A549 (cell line): Measurements from ENCODE around the gene TRAPPC14.

Source experiments
- BCL3 ChIP-seq: fragments of >200 bp; sonication (Bioruptor Twin); formaldehyde crosslinking; IDR thresholded peaks from 3 replicates; pipeline ENCODE4 v1.6.1; 2016
- CBX8 ChIP-seq: fragments of 200-600 bp; sonication (generic); IDR thresholded peaks from 2 replicates; pipeline ENCODE4 v1.6.1; 2016
- CHD2 ChIP-seq: fragments of 150-350 bp; IDR thresholded peaks from 2 replicates; pipeline ENCODE4 v1.6.1; 2014; ENCODE audit warnings: low read length; ENCODE audit not compliant: partially characterized antibody
- CTCF ChIP-seq: fragments of >200 bp; sonication (Bioruptor Twin); formaldehyde crosslinking; IDR thresholded peaks from 3 replicates; pipeline ENCODE4 v1.5.1; 2016
- EP300 ChIP-seq, 2 experiments: fragments of >200 bp; sonication (Bioruptor Twin); formaldehyde crosslinking; IDR thresholded peaks; 2 replicates in 1 of 2; 3 replicates in 1 of 2; pipeline ENCODE4 v1.6.1; 2016 to 2017
- HDAC2 ChIP-seq: fragments of 200-600 bp; sonication (generic); IDR thresholded peaks from 2 replicates; pipeline ENCODE4 v1.6.1; 2016
- HOXA7 ChIP-seq: fragments of 250-450 bp; sonication (Bioruptor Pico); IDR thresholded peaks from 2 replicates; pipeline ENCODE4 v1.5.0; 2020; ENCODE audit warnings: mild to moderate bottlenecking, moderate library complexity
- MYC ChIP-seq: IDR thresholded peaks from 2 replicates; pipeline ENCODE4 v1.6.1; 2012; ENCODE audit warnings: mild to moderate bottlenecking, inconsistent platforms, low read length, improper control_type of control experiment, borderline replicate concordance
- REST ChIP-seq: fragments of 200-600 bp; sonication (generic); IDR thresholded peaks from 2 replicates; pipeline ENCODE4 v1.6.1; 2016; ENCODE audit warnings: antibody characterized with exemption, mild to moderate bottlenecking, moderate library complexity
- ZSCAN20 ChIP-seq: fragments of 250-450 bp; sonication (Bioruptor Pico); IDR thresholded peaks from 2 replicates; pipeline ENCODE4 v1.8.0; 2022; ENCODE audit warnings: mild to moderate bottlenecking, moderate library complexity

- TF ChIP-seq MYC: no peak
- TF ChIP-seq CBX8: no peak
- no peak for TF ChIP-seq CTCF
- TF ChIP-seq HDAC2: no peak
- TF ChIP-seq REST: no peak
- TF ChIP-seq BCL3: no peak
- TF ChIP-seq CHD2: no peak
- no peak for TF ChIP-seq EP300 (IDR thresholded peaks at IDR 0.05)
- TF ChIP-seq HOXA7 (CRISPR knock-in tag): no peak
- no peak for TF ChIP-seq ZSCAN20 (CRISPR knock-in tag)
These were observed 17.8 kb upstream of the TRAPPC14 start for GRCh38 chr7:100176096-100177044.
